ENCODE results near the gene XAF1.

XAF1 gene

GRCh38 chr17:6752068-6752909 is 3.6 kb upstream of the XAF1 start:
- peak overlapping the region; percentile 97 for H3K27ac ChIP-seq (ENCODE audit: poor library complexity, severe bottlenecking)
- peaks cover 24% of the 10 kb centered on the region for H3K4me1 ChIP-seq (ENCODE audit: insufficient read depth, poor library complexity, severe bottlenecking)
- DNase-seq (ENCODE audit: low spot score): peak; percentile 61

GRCh38 chr17:6753006-6753445 is 2.8 kb upstream of the XAF1 start:
- ATAC-seq (ENCODE audit: low read depth) (peak; percentile 15; the same call in 1 of the 3 replicates), DNase-seq (ENCODE audit: low spot score) (no peak)
- no peaks in the 10 kb centered on the region for H3K36me3 ChIP-seq (ENCODE audit: low read depth)
- peaks cover 24% of the 10 kb centered on the region for H3K4me1 ChIP-seq (ENCODE audit: insufficient read depth, poor library complexity, severe bottlenecking)
- no peaks in the 10 kb centered on the region for H3K27me3 ChIP-seq (ENCODE audit: insufficient read depth, poor library complexity, severe bottlenecking)
- no peaks in the 10 kb centered on the region for H3K9me3 ChIP-seq (ENCODE audit: severe bottlenecking)
- no peak overlapping the region for H3K4me3 ChIP-seq (ENCODE audit: severe bottlenecking)
- peak overlapping the region; percentile 97 for H3K27ac ChIP-seq (ENCODE audit: poor library complexity, severe bottlenecking)
- no peak for TF ChIP-seq CTCF (IDR thresholded peaks at IDR 0.05; ENCODE audit: poor library complexity, severe bottlenecking)

More at GRCh38 chr17:6752068-6752909, 3.6 kb upstream of the XAF1 start:
- H3K27me3 ChIP-seq (ENCODE audit: insufficient read depth, poor library complexity, severe bottlenecking): no peaks in the 10 kb centered on the region
- no peaks in the 10 kb centered on the region for H3K9me3 ChIP-seq (ENCODE audit: severe bottlenecking)
- no peaks in the 10 kb centered on the region for H3K36me3 ChIP-seq (ENCODE audit: low read depth)
- ATAC-seq (ENCODE audit: low read depth): peak; percentile 92
- TF ChIP-seq CTCF (IDR thresholded peaks at IDR 0.05; ENCODE audit: poor library complexity, severe bottlenecking): no peak
- H3K4me3 ChIP-seq (ENCODE audit: severe bottlenecking): no peak overlapping the region

GRCh38 chr17:6753546-6753945 is 2.3 kb upstream of the XAF1 start:
- Histone ChIP-seq H3K27me3 (ENCODE audit: insufficient read depth, poor library complexity, severe bottlenecking) (no peaks in the 10 kb centered on the region), H3K4me3 (ENCODE audit: severe bottlenecking) (no peak overlapping the region), H3K9me3 (ENCODE audit: severe bottlenecking) (no peaks in the 10 kb centered on the region), H3K36me3 (ENCODE audit: low read depth) (no peaks in the 10 kb centered on the region), H3K4me1 (ENCODE audit: insufficient read depth, poor library complexity, severe bottlenecking) (peaks cover 24% of the 10 kb centered on the region), H3K27ac (ENCODE audit: poor library complexity, severe bottlenecking) (peak overlapping the region; percentile 97)
- ATAC-seq (ENCODE audit: low read depth) (no peak), DNase-seq (ENCODE audit: low spot score) (no peak)
- TF ChIP-seq CTCF (IDR thresholded peaks at IDR 0.05; ENCODE audit: poor library complexity, severe bottlenecking): no peak

- ATAC-seq (ENCODE audit: low read depth) (no peak), DNase-seq (ENCODE audit: low spot score) (no peak)
- no peaks in the 10 kb centered on the region for H3K9me3 ChIP-seq (ENCODE audit: severe bottlenecking)
- no peaks in the 10 kb centered on the region for H3K36me3 ChIP-seq (ENCODE audit: low read depth)
- no peak overlapping the region for H3K4me3 ChIP-seq (ENCODE audit: severe bottlenecking)
- H3K27me3 ChIP-seq (ENCODE audit: insufficient read depth, poor library complexity, severe bottlenecking): no peaks in the 10 kb centered on the region
- TF ChIP-seq CTCF (IDR thresholded peaks at IDR 0.05; ENCODE audit: poor library complexity, severe bottlenecking): no peak
- H3K4me1 ChIP-seq (ENCODE audit: insufficient read depth, poor library complexity, severe bottlenecking): peaks cover 24% of the 10 kb centered on the region
- peak overlapping the region; percentile 6 for H3K27ac ChIP-seq (ENCODE audit: poor library complexity, severe bottlenecking)
These were observed 565 bp upstream of the XAF1 start for GRCh38 chr17:6755281-6755680.
